Kidney capillary endothelial cell (primary cell): Measurements from ENCODE around the gene MPO.

Experiments used
- DNase-seq: peaks from one replicate; pipeline ENCODE4 v3.0.0-alpha.2; 2018; ENCODE audit warnings: low spot score

The MPO gene

DNA sequence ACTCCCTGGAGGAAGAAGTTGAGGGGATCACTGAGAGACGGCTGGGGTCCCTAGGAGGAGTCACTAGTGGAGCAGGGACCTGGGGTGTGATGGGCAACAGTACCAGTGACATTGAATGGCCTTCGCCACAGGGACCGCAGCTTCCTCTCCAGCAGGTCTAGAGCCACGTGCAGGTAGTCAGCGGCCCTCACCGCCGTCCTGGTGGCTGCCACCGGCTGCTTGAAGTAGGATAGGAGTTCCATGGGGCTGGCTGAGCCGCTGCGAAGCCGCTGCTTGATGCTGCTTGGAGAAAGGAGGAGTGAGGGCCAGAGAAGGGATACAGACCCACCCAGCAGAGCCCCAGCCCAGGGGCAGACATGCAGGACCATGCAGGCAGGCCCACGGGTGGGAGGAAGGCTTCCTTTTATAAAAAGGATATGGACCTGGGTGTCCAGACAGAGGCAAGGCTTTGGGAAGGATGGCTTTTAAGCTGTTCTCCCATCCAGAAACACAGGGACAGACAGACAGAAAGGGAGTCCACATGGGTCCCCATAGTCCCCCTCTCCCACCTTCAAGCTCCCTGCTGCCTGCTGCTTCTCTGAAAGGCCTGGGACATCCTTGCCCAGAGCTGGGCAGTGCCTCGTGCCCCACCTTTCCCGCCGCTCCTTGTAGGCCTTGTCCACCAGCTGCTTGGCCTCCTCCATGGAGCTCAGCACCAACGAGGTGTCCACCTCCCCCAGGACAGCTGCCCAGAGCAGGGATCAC lies 827 bp downstream of the MPO start:
- DNase-seq: no peak

DNA sequence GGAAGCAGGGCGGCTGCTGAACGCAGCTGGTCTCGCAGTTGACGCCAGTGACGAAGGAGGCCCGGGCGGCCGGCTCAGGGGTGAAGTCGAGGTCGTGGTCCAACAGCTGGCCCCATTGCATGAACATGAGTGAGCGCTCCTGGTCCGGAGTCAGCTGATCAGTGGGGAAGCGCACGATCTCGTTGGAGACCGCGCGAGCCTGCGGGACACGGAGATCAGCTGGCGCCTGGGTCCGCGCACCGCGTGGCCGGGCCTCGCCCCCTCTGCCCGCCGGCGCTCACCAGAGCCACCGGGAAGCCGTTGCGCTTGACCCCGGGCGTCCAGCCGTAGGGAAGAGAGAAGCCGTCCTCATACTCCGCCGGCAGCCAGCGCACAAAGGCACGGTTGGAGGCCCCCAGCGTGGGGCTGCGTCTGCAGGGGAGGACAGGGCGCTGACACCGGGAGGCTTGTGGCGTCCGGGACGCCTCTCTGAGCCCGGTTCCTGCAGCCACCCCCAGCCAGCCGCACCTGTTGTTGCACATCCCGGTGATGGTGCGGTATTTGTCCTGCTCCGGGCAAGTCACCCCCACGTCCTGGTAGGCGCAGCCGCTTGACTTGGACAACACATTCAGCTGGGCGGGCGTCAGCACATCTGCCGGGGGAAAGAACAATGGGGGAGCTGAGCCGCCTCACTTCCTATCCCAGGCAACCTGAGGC lies 1.6 kb downstream of the MPO start:
- DNase-seq: peak; percentile 18

DNA sequence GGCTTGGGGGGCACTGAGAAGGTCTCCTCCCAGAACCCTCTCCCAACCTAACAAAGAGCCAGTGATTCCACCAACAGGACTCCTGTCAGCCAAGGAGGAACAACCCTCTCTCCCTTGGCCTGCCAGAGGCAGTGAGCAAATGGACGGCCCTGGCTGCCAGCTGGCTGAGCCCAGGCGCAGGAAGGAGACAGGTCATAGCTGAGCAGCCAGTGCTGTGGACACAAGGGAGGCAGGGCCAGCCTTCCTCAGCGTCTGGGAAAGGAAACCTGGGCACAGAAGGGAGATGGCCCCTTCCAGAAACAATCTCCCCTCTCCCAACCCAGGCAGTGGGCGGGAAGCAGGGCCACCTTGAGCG lies 2.1 kb downstream of the MPO start:
- DNase-seq: no peak

DNA sequence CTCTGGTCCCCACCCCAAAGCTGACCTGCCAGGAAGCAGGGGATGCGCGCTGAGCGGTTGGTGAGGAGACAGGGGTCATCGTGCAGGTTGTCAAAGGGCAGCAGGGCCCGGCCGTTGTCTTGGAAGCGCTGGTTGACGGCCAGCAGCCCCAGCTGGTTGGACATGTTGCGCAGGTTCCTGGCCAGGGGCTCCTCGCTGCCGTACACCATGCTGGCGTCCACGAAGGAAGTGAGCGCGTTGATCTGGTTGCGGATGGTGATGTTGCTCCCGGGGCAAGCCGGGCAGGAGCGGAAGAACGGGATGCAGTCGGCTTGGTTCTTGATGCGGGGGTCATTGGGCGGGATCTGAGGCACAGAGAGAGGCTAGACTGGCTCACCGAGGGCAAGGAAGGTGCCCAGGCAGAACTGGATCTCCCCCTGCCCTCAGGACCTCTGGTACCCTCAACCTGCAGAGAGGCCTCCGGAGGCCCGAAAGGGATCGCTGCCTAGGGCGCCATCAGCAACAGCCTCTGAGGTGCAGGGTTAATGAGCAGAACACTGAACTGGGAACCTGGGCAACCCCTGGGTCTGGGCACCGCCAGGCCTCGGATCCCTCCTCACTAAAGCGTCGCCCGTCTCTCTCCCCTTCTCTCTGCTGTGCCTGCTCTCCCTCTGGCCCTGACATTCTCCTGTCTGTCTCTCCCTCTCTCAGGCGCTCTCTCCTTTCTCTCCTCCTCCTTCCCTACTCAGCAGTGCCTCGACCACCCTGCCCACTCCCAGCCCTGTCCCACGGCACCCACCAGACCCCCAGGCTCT lies 2.7 kb downstream of the MPO start:
- DNase-seq: no peak

DNA sequence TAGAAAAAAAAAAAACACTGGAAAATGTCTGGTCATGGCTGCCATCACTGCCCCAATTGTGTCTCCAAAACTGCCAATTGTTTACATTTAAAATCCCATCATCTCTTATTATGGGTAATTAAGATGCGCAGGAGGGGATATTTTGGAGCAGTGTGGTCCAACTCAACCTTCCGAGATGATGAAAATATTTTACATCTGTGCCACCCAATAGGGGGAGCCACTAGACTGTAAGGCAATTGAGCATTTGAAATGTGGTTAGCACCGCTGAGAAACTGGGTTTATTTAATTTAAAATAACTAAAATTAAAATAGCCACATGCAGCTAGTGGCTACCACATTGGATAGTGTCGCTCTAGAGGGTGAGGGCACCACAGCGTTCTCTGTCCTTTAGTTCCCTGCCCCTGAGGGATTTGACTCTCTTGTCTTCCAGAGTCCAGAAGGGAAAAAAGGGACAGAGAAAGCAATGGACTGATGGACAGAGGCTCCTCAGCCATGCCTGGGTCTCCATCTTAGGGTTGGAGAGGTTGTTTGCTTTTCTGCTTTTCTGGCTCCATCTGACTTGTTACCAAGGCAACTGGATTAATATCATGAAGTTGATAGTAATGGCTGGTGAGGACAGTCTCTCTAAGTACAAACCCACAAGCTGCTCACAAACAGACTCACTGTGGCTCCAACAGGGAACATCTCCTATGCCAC lies 3.5 kb downstream of the MPO start:
- DNase-seq: no peak

DNA sequence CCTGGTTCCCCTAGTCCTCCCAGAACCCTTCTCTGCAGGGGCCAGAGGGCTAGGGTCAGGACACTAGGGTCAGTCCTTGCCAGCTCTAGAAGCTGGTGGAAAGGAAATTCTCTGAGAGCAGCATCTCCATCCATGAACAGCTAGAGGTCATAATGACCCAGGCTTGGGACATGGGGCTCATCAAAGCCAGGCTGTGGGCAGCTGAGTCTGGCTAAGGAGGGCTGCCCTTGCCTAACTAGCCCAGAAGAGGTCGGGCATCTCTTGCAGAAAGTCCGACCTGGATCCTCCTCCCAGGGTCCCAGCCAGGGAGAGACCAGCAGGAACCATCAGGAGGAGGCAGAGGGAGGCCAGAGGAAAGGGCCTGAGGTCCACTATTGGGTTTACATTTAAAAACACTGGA lies 4.3 kb downstream of the MPO start:
- no peak for DNase-seq

DNA sequence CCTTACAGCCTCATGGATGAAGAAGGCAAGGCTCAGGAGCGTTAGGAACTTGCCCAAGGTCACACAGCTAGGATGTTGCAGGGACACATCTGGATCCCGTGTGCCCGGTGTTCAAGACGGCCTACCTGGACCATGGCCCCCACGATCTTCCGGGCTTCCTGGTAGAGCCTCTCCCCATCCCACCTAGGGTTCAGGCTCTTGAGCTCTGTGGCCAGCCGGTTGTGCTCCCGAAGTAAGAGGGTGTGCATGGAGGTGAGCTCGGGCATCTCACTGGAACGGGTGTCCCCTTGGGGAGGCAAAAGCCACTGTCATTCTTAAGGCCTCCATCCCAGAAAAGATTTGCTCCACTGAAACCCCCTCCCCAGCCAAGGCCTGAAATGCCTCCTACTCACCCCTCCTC lies 5.3 kb downstream of the MPO start:
- no peak for DNase-seq

DNA sequence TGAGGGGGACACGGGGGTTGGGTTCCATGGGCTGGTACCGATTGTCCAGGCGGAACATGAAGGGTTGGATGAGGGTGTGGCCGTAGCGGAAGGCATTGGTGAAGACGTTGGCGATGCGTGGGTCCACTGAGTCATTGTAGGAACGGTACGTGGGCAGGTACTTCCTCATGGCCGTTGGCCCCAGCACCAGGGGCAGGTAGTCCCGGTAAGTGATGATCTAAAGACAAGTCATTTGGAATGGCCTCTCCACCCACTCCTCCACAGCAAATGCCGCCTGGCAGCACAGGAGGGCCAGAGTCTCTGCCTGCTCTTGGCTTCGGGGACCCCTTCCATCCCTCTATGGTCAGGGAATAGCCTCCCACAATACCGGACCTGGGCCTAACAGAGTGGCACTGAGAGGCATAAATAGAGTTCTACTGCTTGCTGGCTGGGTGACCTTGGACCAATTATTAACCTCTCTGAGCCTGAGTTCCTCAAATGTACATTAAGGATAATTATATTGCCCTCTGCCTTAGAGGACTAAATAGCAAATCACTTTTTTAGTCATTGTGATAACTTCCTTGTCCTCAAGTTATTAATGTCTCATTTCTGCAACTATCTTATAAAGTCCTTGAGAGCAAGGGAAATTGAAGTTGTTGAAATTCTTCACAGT lies 7.2 kb downstream of the MPO start:
- no peak for DNase-seq

DNA sequence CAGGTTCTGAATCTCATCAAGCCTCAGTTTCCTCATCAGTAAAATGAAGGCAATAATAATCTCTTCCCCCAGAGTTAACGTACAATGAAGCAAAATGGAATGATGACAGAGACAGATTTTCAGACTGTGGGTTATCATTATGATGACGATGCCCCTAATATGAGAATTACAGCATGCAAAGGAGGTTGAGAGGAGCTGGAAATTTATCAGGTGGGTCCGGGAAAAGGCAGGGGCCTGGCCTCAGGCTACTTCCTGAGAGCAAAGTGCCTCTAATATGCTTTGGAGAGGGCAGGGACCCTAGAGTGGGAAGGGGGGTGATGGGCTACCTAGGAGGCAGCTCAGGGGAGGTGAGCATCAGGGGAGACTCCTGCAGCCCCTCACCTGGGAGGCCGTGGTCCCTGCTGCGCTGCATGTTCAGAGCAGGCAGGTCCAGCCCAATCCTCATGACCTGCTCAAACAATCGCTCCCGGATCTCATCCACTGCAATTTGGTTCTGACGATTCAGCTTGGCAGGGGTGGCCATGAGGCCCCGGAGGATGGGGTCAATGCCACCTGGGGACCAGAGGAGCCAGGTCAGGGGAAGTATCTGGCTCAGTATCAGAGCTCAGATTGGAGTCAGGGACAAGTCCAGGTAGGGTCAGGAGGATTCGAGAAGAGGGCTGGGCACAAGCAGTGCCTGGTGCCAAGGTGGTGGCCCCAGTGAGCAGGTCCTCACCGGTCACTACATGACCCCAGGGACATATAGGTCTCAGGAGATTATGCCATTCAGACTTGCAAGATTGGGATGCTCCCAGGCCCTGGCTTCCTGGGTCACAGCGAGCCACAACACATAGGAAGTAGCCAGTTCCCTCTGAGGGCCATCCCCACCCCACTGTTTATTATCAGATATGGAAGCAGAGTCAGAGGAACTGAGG lies 8.1 kb downstream of the MPO start:
- DNase-seq: no peak

DNA sequence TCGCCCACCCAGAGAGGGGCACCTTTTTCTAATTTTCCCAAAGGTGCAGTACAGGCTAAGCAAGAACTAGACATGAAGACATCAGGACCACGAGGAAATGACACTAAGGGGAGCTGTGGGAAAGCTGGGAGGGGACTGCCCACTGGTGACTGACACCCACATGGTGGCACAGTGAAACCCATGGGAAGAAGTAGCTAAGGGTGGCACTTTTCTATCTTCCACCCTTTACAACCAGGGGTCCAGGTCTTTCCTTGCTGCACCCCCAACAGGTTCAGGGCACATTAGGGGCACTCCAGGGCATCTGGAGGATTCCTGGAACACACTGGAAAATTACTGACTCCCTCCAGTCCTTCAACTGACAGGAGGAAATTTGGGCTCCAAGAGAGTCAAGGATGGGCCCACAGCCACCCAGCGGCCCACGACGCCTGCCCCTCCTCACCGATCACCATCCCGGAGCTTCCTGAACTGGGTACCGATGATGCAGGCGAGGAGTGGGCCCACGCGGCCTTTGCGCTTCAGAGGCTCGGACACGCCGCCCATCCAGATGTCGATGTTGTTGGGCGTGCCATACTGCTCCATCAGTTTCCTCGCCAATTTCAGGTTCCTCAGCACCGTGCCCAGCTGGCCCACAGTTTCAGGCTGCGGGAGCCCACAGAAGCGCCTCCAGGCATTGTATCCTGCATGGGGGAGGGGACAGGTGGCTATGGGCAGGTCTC lies 9.4 kb downstream of the MPO start:
- no peak for DNase-seq

DNA sequence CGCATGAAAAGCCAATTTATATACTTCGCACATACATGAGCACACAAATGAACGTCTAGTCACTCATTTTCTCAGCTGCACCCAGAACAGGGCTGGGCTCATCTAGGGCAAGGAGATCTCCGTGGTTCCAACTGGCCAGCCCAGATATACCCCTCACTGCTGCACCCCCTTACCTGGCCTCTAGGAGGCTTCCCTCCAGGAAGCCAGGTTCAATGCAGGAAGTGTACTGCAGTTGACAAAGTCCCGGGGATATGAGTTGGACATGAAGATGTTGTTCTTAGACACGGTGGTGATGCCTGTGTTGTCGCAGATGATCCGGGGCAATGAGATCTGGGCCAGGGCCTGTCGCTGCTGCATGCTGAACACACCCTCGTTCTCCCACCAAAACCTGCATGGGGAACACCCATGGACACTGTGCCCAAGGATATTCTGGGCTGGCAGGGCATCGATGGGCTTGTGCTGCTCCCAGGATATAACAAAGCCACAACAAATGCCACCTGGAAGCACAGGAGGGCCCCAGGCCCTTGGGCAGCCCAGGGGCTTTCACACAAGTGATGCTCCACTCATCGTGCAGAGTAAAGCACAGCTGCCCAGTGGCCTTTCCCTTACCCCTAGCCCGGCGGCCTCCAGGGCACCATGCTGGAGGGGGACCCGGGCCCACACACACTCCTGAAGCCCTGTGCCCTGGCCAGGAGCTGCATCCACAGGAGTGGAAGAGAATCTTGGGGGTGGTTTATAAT lies 10.1 kb downstream of the MPO start:
- DNase-seq: no peak

DNA sequence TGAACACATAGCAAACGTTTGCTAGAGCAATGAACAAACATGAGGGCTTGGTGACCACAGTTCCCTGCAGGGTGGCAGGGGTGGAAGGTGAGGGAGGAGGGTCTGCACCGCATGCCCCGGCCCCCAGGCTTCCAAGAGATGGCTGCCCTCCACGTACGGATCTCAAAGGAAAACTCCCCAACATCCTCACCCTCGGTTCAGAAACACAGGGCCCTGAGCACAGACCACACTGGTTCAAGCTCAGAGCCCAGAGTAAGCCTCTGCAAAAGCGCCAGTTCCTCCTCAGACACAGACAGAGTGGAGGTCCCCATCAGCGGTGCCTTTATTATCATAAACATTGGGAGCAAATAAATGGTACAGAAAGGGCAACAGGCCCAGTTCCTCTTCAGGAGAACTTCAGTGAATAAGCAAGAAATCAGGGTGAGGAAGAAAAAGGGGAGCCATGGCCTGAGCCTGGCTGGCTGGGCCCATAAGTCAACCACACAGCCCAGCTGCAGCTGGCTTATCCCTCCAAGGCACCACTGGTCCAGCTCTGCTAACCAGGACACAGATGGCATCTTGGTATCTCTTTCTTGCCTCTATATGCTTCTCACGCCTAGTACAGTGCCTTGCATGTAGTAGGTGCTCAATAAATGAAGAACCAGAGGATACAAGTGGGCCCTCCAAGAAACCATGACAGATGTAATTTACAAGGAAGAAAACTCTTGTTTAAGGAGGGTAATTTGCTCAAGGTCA lies 11.0 kb downstream of the MPO start:
- no peak for DNase-seq

DNA sequence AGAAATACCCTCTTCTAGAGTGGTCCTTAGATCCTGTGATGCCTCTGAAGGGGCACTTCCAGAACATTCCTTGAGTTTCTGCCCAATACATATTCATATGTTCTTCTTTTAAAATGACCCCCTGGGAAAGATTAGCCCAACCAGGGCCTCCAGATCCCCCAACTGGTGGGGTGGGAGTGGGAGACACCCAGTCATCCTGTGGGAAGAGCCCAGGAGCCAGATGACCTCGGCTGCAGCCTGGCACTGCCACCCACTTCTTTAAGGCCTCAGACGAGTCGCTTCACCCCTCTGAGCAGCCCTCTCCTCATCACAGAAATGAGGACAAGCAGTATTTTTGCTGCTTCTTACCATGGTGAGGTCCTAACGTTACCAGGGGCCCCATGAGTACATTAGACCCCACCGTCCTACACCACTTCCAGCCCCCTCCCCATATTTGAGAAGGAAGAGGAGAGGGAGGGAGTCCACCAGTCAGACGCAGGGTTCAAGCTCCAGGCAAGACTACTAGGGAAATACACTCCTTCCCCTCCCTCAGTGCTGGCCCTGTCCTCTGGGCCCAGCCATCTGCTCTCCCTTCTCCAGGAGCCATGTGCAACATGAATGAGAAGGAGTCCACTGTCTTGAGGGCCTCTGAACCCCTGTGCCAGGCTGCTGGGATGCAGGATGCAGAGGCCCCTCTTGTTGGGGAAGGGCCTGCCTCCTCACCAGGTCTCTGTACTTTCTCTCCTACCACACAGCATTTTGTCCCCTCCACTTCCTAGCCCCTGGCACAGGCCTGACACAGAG lies 11.8 kb downstream of the MPO start:
- DNase-seq: no peak

DNA sequence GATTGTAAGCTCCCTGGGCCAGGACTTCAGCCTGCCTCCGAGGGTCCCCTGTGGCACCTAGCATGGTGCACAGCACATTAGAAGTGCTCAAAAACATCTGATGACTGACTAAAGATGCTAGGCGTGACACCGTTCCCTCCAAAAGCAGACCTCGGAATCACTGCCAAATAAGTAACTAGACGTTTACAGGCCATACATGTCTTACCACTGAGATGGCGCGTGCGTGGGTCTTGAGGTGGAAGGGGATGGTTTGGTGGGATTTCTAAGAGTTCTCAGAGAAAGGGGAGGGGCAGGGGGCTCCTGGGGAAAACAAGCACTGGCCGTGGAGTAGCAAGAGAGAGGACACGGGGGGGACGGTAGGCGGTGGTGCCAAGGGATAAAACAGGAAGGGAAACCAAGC lies 12.4 kb downstream of the MPO start:
- no peak for DNase-seq

DNA sequence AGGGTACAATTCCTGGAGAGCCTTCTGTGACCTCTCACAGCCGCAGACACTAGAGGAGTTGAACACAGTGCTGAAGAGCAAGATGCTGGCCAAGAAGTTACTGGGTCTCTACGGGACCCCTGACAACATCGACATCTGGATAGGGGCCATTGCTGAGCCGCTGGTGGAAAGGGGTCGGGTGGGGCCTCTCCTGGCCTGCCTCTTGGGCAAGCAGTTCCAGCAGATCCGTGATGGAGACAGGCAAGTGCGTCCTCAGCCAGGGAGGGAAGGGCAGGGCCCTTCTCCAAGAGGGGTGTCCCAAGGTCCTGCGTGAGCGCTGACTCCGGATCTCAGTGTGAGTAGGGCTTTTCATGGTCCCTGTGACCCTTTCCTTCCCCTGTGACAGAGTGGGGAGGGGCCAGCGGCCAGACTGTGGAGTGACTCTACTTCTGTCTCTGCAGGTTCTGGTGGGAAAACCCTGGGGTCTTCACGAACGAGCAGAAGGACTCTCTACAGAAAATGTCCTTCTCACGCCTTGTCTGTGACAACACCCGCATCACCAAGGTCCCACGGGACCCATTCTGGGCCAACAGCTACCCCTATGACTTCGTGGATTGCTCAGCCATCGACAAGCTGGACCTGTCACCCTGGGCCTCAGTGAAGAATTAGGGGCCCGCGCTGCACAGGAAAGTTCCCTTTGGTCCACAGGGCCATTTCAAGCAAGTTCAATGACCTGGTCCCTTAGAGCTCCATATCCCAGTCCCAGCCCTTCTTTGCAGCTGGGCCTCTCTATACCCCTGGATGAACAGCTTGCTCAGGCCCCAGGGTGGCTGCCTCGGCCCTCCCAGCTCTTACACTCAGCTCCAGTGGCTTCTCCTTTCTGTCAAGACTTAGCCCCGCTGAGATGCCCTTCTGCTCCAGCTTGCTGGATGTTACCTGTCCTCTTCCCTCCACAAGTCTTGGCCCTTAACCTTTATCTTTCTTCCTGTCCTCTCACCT lies 13.1 kb downstream of the MPO start:
- DNase-seq: no peak

DNA sequence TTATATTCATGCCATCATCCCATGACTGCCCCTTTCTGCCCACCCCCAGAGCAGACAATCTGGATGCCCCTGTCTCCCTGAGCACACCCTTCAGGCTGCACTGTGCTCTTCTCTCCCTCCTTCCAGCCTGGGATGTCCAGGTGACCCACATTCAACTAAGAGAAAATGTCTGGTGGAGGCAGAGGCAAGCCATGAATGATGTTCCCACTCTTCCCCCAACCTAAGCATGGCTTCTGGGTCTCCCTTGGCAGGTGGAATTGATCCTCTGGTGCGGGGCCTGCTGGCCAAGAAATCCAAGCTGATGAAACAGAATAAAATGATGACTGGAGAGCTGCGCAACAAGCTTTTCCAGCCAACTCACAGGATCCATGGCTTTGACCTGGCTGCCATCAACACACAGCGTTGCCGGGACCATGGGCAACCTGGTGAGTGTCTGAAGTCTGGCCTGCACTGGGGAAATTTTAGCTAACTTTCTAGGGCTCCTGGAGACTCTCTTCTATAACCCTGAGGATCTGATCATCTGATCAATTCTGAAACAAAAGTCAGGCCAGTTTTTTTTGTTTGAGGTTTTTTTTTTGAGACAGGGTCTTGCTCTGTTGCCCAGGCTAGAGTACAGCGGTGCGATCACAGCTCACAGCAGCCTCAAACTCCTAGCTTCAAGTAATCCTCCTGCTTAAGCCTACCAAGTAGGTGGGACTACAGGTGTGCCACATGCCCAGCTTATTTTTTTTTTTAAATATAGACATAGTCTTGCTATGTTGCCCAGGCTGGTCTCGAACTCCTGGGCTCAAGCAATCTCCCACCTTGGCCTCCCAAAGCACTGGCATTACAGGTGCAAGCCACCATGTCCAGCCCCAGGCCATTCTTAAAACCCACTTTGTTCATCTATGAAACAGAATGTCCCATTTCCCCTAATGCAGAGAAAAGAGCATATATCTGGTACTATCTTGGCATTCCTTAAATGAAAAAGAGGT lies 14.5 kb downstream of the MPO start:
- DNase-seq: no peak
